NOMO-1 treated with DMSO at 0.1 percent for 48 hours (cell line): ENCODE results near the gene GASK1B.

ENCODE experiments used
- DNase-seq: peaks from one replicate; lab custom pipeline; 2025; ENCODE audit not compliant: unreplicated experiment; lab: John Stamatoyannopoulos, UW

Gene GASK1B

DNA sequence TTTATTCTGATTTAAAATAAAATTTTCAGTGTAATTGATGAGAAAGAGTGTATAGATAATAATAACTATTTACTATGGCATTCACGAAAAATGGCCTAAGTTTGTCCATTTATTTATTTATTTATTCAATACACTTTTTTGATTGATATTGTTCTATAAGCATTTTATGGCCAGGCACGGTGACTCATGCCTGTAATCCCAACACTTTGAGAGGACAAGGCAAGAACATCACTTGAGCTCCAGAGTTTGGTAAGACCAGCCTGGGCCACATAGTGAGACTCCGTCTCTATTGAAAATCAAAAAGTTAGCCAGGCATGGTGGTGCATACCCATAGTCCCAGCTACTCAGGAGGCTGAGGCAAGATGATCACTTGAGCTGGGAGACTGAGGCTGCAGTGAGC lies 25.7 kb downstream of the GASK1B start:
- DNase-seq = no peak

- DNase-seq = no peak
Measured at GRCh38 chr4:158146736-158147135, 26.1 kb downstream of the GASK1B start.

- no peak for DNase-seq
Measured at GRCh38 chr4:158139086-158139485, 33.7 kb downstream of the GASK1B start.

DNA sequence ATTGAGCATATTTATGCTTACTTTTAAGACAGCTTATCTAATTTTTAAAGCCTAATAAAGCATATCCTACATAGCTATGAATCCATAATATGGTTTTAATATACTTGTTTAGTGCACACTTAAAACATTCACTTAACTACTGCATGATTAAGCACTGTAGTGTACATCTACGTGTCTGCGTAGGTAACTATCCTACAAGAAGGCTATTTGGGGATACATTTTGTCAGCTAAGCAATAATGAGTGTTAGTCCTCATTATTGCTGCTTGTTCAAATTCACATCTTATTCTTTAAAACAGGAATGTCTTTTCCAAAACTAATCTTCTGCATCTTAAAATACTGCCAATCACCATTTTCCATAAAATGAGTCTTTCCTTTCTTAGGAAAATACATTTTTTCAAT lies 38.6 kb downstream of the GASK1B start:
- DNase-seq = no peak

DNA sequence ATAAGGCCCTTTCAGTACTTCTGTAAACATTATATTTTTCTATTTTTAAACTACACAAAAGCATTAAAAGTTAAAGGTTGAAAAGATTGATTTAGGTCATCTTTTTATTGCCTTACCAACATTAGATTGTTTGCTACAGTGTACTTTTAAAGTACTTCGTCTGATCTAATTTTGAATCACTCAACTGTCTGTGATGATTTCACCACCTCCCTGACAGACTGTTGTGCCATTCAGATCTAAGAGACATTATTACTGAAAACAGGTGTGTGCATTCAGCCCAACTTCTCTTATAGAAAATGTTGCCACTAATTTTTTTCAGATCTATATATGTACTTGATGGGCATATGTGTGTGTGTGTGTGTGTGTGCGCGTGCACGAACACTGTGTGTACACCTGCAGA lies 39.3 kb downstream of the GASK1B start:
- DNase-seq = no peak

- no peak for DNase-seq
Measured at GRCh38 chr4:158131027-158131426, 41.8 kb downstream of the GASK1B start.

DNA sequence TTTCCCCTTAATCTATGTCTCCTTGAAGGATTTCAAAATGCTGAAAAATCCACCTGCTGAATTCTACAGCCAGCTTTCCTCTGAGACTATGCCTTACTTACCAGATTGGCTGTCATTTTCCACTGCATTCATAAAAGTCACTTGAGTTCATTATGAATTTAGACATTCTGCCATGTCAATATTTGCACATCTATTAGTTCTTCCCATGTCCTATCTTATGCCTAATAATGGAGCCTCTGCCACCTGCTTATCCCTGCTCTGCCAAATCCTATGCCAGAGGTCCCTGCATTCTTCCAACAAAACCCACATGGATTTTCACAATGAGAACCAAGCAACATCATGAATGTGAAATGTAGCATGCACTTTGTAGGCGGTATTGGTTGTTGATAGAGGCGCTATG lies 42.6 kb downstream of the GASK1B start:
- no peak for DNase-seq

- no peak for DNase-seq
Measured at GRCh38 chr4:158129694-158130093, 43.1 kb downstream of the GASK1B start.

DNA sequence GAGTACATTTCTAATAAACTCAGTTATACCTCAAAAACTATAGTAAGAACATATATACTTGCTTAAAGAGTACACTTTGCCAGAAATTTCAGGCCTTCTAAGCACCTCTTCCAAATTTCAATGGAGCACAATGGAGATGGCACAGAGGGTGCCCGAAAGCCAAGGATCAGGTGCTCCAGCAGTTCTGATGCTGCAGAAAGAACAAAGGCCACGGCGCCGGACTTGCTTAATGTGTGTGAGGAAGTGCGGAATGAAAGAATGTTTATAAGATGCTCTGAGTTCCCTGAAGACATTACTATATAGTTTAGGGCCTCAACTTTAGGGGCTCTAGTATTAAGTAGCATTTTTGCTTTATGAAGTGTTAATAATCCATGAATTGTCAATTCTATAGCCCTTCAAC lies 44.3 kb downstream of the GASK1B start:
- no peak for DNase-seq

- DNase-seq = no peak
Measured at GRCh38 chr4:158125310-158125709, 47.5 kb downstream of the GASK1B start.
